BLaER1 treated with 17β-estradiol and CSF1 and Interleukin-3, amounts not matched to agents 10 nM and 100 nM (cell line): ENCODE data around the gene JMY.

Experiments
- H3K27ac ChIP-seq, 11 experiments: shearing (Covaris generic); formaldehyde crosslinking; 2 replicates each; pipeline ENCODE4 v1.8.1; 2022
- H3K27me3 ChIP-seq, 11 experiments: shearing (Covaris generic); formaldehyde crosslinking; 2 replicates each; pipeline ENCODE4 v1.8.1; 2022
- H3K36me3 ChIP-seq, 11 experiments: shearing (Covaris generic); formaldehyde crosslinking; 2 replicates each; pipeline ENCODE4 v1.8.1; 2022
- H3K4me1 ChIP-seq, 10 experiments: shearing (Covaris generic); formaldehyde crosslinking; 2 replicates each; pipeline ENCODE4 v1.8.1; 2022
- H3K4me2 ChIP-seq, 11 experiments: shearing (Covaris generic); formaldehyde crosslinking; 2 replicates each; pipeline ENCODE4 v1.8.1; 2022
- H3K4me3 ChIP-seq, 10 experiments: shearing (Covaris generic); formaldehyde crosslinking; 2 replicates each; pipeline ENCODE4 v1.8.1; 2022
- H3K9ac ChIP-seq, 11 experiments: shearing (Covaris generic); formaldehyde crosslinking; 2 replicates each; pipeline ENCODE4 v1.8.1; 2022
- H3K9me3 ChIP-seq, 11 experiments: shearing (Covaris generic); formaldehyde crosslinking; replicated peaks in 1 of 11; 2 replicates each; pipeline ENCODE4 v1.8.1; 2022
- H4K20me1 ChIP-seq, 11 experiments: shearing (Covaris generic); formaldehyde crosslinking; 2 replicates each; pipeline ENCODE4 v1.8.1; 2022
- Cebpa-rat ChIP-seq, 11 experiments: shearing (Covaris generic); IDR thresholded peaks; 2 replicates each; pipeline ENCODE4 v1.8.1; 2022

Gene JMY

DNA sequence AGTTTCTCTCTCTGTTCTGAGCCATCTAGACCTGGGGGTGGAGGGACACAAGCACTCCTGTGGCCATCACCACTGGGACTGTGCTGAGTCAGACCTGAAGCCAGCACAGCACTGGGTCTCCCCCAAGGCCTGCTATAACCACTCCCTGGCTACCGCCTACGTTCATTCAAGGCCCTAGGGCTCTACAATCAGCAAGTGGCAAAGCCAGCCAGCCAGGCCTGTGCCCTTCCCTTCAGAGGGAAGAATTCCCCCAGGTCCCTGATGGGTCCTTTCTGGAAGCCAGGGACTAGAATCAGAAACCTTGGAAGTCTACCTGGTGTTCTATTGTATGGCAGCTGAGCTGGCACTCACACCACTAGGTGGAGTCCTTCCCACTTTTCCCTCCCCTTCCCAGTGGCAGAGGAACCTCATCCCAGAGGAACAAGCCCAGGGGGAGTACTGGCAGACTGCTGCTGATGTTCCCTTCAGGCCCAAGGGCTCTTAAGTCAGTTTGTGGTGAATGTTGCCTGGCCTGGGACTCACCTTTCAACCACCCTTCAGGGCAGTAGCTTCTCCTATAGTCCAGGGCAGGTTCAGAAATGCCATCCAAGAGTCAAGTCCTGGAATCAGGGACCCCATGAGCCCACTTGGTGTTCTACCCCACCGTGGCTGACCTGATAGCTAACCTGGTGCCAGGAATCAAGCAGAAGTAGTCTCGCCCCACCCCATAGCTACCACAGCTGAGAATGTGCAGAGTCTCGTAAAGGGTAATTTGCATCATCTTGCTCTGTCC, 20.0 kb downstream of the JMY start:
- peaks cover 0 to 11% (median 0%) of the 10 kb centered on the region in 10 experiments; a peak in 3 of 20 replicates for H3K4me1 ChIP-seq

GRCh38 chr5:79256563-79256962, 20.6 kb downstream of the JMY start:
- Histone ChIP-seq H3K4me3 (no peak overlapping the region), H3K9me3 (peaks cover 17 to 81% (median 59%) of the 10 kb centered on the region in 11 experiments), H3K27me3 (no peaks in the 10 kb centered on the region), H4K20me1 (peaks cover 0 to 21% (median 0%) of the 10 kb centered on the region in 11 experiments; a peak in 5 of 22 replicates), H3K36me3 (peaks cover 4 to 39% (median 18%) of the 10 kb centered on the region in 11 experiments; a peak in 15 of 22 replicates), H3K4me1 (peaks cover 0 to 14% (median 0%) of the 10 kb centered on the region in 10 experiments; a peak in 7 of 20 replicates), H3K4me2 (no peak overlapping the region), H3K9ac (no peak overlapping the region), H3K27ac (no peak overlapping the region)
- TF ChIP-seq Cebpa-rat (IDR thresholded peaks at IDR 0.05), result no peak

More for the DNA sequence above, 20.0 kb downstream of the JMY start:
- H3K27me3 ChIP-seq, result no peaks in the 10 kb centered on the region
- no peak overlapping the region for H3K4me2 ChIP-seq
- peaks cover 4 to 39% (median 18%) of the 10 kb centered on the region in 11 experiments; a peak in 15 of 22 replicates for H3K36me3 ChIP-seq
- peaks cover 0 to 16% (median 0%) of the 10 kb centered on the region in 11 experiments; a peak in 4 of 22 replicates for H4K20me1 ChIP-seq
- no peak overlapping the region for H3K9ac ChIP-seq
- no peak overlapping the region for H3K4me3 ChIP-seq
- TF ChIP-seq Cebpa-rat (IDR thresholded peaks at IDR 0.05), result no peak
- H3K27ac ChIP-seq, result no peak overlapping the region
- H3K9me3 ChIP-seq, result peaks cover 17 to 81% (median 59%) of the 10 kb centered on the region in 11 experiments

GRCh38 chr5:79257314-79257713, 21.4 kb downstream of the JMY start:
- H3K4me2 ChIP-seq, result no peak overlapping the region
- H3K9ac ChIP-seq, result no peak overlapping the region
- H3K36me3 ChIP-seq, result peaks cover 4 to 39% (median 17%) of the 10 kb centered on the region in 11 experiments; a peak in 15 of 22 replicates
- peaks cover 0 to 20% (median 0%) of the 10 kb centered on the region in 10 experiments; a peak in 7 of 20 replicates for H3K4me1 ChIP-seq
- no peak overlapping the region for H3K27ac ChIP-seq
- peaks cover 0 to 28% (median 0%) of the 10 kb centered on the region in 11 experiments; a peak in 5 of 22 replicates for H4K20me1 ChIP-seq
- peaks cover 17 to 76% (median 58%) of the 10 kb centered on the region in 11 experiments for H3K9me3 ChIP-seq
- no peak overlapping the region for H3K4me3 ChIP-seq
- no peaks in the 10 kb centered on the region for H3K27me3 ChIP-seq
- TF ChIP-seq Cebpa-rat (IDR thresholded peaks at IDR 0.05), result no peak

GRCh38 chr5:79258801-79259200, 22.9 kb downstream of the JMY start:
- 0 out of 22 replicates have a peak, but pooled peaks of 1 of the 11 experiments have one; percentile 13 for TF ChIP-seq Cebpa-rat (IDR thresholded peaks at IDR 0.05)
- Histone ChIP-seq H3K4me3 (no peak overlapping the region), H3K9ac (no peak overlapping the region), H3K4me2 (no peak overlapping the region), H3K4me1 (peaks cover 0 to 31% (median 0%) of the 10 kb centered on the region in 10 experiments; a peak in 7 of 20 replicates), H3K36me3 (peaks cover 4 to 39% (median 14%) of the 10 kb centered on the region in 11 experiments; a peak in 15 of 22 replicates), H3K27me3 (no peaks in the 10 kb centered on the region), H3K9me3 (peaks cover 17 to 61% (median 44%) of the 10 kb centered on the region in 11 experiments), H4K20me1 (peaks cover 0 to 36% (median 0%) of the 10 kb centered on the region in 11 experiments; a peak in 6 of 22 replicates), H3K27ac (no peak overlapping the region)

DNA sequence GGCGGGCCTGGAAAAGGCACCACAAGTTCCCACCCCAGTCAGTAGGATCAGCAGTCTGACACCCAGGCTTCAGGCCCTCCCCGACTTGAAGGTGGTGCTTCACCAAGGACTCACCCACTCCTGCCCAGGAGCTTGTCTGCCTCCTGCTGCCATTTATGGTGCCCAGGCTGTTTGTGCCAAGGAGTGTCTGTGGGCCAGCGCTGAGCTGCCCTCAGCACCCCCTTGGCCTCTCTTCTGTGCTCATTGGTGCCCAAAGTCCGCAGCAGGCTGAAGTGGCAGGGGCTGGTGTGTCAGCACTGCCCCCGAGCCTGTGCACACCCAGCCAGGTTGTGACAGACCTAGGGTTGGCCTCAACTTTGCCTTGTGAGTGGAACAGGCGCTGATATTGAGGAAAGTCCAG, 23.5 kb downstream of the JMY start:
- Histone ChIP-seq H4K20me1 (peaks cover 0 to 40% (median 0%) of the 10 kb centered on the region in 11 experiments; a peak in 6 of 22 replicates), H3K36me3 (peaks cover 4 to 39% (median 14%) of the 10 kb centered on the region in 11 experiments; a peak in 15 of 22 replicates), H3K4me2 (no peak overlapping the region; a peak in 2 of 22 replicates), H3K27ac (no peak overlapping the region), H3K9me3 (peaks cover 17 to 56% (median 40%) of the 10 kb centered on the region in 11 experiments), H3K4me3 (no peak overlapping the region), H3K27me3 (no peaks in the 10 kb centered on the region), H3K4me1 (peaks cover 0 to 31% (median 0%) of the 10 kb centered on the region in 10 experiments; a peak in 7 of 20 replicates), H3K9ac (no peak overlapping the region)
- no peak for TF ChIP-seq Cebpa-rat (IDR thresholded peaks at IDR 0.05)

DNA sequence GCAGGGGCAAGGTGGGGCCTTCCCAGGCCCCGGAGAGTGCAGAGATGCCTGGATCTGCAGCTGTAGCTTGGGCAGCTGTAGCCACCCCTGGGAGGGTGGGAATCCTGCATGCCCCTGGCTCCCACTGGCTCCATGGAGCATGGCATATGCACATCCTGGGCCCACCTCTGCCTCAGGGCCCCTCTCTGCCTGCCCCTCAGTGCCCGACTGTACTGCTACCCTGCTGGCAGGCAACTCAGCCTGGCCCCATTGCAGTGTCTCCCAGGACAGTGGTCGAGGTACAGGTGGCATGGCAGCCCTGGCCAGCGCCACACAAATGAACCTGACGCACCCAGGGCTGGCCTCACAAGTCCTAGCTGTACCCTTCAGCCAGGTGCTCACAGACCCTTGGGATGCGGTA, 23.9 kb downstream of the JMY start:
- Histone ChIP-seq H3K4me2 (no peak overlapping the region; a peak in 2 of 22 replicates), H3K27me3 (no peaks in the 10 kb centered on the region), H3K4me3 (no peak overlapping the region), H3K9me3 (peaks cover 17 to 53% (median 40%) of the 10 kb centered on the region in 11 experiments), H3K27ac (no peak overlapping the region), H3K36me3 (peaks cover 4 to 39% (median 14%) of the 10 kb centered on the region in 11 experiments; a peak in 15 of 22 replicates), H4K20me1 (peaks cover 0 to 43% (median 0%) of the 10 kb centered on the region in 11 experiments; a peak in 7 of 22 replicates), H3K4me1 (peaks cover 0 to 31% (median 0%) of the 10 kb centered on the region in 10 experiments; a peak in 7 of 20 replicates), H3K9ac (no peak overlapping the region)
- no peak for TF ChIP-seq Cebpa-rat (IDR thresholded peaks at IDR 0.05)

DNA sequence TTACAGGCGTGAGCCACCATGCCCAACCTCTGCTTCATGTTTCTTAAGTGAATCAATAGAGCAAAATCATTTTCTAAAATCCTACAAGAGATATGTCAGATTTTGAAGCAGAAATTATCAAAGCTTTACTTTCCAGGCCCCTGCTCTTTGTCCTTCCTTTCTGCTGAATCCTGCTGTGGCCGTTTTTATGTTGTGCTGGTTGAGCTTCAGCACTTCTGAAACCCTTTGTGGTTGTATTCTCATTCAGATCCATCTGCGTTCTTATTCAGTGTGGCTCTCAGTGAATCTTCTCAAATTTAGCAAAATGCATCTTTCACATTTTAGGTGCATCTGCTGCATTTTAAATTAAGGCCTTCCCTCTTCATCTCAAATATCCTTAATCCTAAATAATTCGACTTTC, 26.0 kb downstream of the JMY start:
- no peak overlapping the region for H3K4me2 ChIP-seq
- H3K36me3 ChIP-seq, result peaks cover 4 to 21% (median 14%) of the 10 kb centered on the region in 11 experiments; a peak in 15 of 22 replicates
- no peak overlapping the region for H3K9ac ChIP-seq
- no peak for TF ChIP-seq Cebpa-rat (IDR thresholded peaks at IDR 0.05)
- no peak overlapping the region for H3K27ac ChIP-seq
- H4K20me1 ChIP-seq, result peaks cover 0 to 38% (median 0%) of the 10 kb centered on the region in 11 experiments; a peak in 7 of 22 replicates
- H3K9me3 ChIP-seq, result peaks cover 17 to 32% (median 31%) of the 10 kb centered on the region in 11 experiments
- no peaks in the 10 kb centered on the region for H3K27me3 ChIP-seq
- H3K4me1 ChIP-seq, result peaks cover 0 to 31% (median 0%) of the 10 kb centered on the region in 10 experiments; a peak in 7 of 20 replicates
- H3K4me3 ChIP-seq, result no peak overlapping the region

DNA sequence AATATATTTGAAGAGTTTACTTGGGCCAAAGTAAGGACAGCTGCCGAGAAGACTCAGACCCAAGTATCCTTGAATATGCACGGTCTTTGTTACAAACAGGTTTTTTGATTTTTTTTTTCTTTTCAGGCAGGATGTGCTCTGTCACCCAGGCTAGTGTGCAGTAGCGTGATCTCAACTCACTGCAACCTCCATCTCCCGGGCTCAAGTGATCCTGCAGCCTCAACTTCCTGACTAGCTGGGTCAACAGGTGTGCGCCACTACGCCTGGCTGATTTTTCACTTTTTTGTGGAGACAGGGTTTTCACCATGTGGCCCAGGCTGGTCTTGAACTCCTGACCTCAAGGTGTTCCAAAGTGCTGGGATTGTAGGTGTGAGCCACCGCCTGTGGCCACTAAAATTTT, 27.4 kb downstream of the JMY start:
- H3K4me1 ChIP-seq, result peaks cover 0 to 31% (median 0%) of the 10 kb centered on the region in 10 experiments; a peak in 7 of 20 replicates
- no peaks in the 10 kb centered on the region for H3K27me3 ChIP-seq
- no peak overlapping the region for H3K4me3 ChIP-seq
- no peak overlapping the region for H3K9ac ChIP-seq
- TF ChIP-seq Cebpa-rat (IDR thresholded peaks at IDR 0.05), result no peak
- no peak overlapping the region for H3K27ac ChIP-seq
- peaks cover 0 to 42% (median 0%) of the 10 kb centered on the region in 11 experiments; a peak in 7 of 22 replicates for H4K20me1 ChIP-seq
- H3K36me3 ChIP-seq, result peaks cover 3 to 19% (median 12%) of the 10 kb centered on the region in 11 experiments; a peak in 15 of 22 replicates
- peaks cover 16 to 22% (median 20%) of the 10 kb centered on the region in 11 experiments for H3K9me3 ChIP-seq
- H3K4me2 ChIP-seq, result peak overlapping the region in 2 of 11 experiments; percentile 9 to 16; a peak in 1 of 22 replicates
